SK-N-SH treated with all-trans-retinoic acid at 6 μM for 48 hours (cell line): ENCODE data around the gene TAPT1.

Experiments used
- ATAC-seq: fragments of 200-7000 bp; cut with Tn5 transposase; 3 replicates; pipeline ENCODE4 v1.9.1; 2020; ENCODE audit warnings: mild to moderate bottlenecking, moderate library complexity
- ARNTL ChIP-seq: fragments of 450-650 bp; formaldehyde crosslinking; IDR thresholded peaks from 2 replicates; pipeline ENCODE4 v1.5.0; 2020; ENCODE audit warnings: low read depth, mild to moderate bottlenecking, moderate library complexity, borderline replicate concordance
- BACH2 ChIP-seq: fragments of 250-450 bp; sonication (Bioruptor Pico); IDR thresholded peaks from 2 replicates; pipeline ENCODE4 v1.9.0; 2021; ENCODE audit warnings: mild to moderate bottlenecking, borderline replicate concordance
- CREB5 ChIP-seq: fragments of 250-450 bp; sonication (Bioruptor Pico); IDR thresholded peaks from 2 replicates; pipeline ENCODE4 v1.5.1; 2020; ENCODE audit warnings: low read depth, mild to moderate bottlenecking, moderate library complexity
- CSDC2 ChIP-seq: fragments of 250-450 bp; sonication (Bioruptor Pico); IDR thresholded peaks from 2 replicates; pipeline ENCODE4 v1.5.0; 2020; ENCODE audit warnings: mild to moderate bottlenecking, moderate library complexity
- CSRNP3 ChIP-seq: fragments of 250-450 bp; sonication (Bioruptor Pico); IDR thresholded peaks from 2 replicates; pipeline ENCODE4 v1.5.1; 2021; ENCODE audit warnings: mild to moderate bottlenecking, moderate library complexity
- ESRRG ChIP-seq: fragments of 250-450 bp; sonication (Bioruptor Pico); IDR thresholded peaks from 2 replicates; pipeline ENCODE4 v1.6.1; 2021; ENCODE audit warnings: mild to moderate bottlenecking
- GLIS3 ChIP-seq: fragments of 250-450 bp; sonication (Bioruptor Pico); IDR thresholded peaks from 2 replicates; pipeline ENCODE4 v1.5.0; 2020; ENCODE audit warnings: mild to moderate bottlenecking, moderate library complexity
- ISL1 ChIP-seq: fragments of 250-450 bp; sonication (Bioruptor Pico); IDR thresholded peaks from 2 replicates; pipeline ENCODE4 v2.1.2; 2022; ENCODE audit warnings: mild to moderate bottlenecking, moderate library complexity
- OSR1 ChIP-seq: fragments of 250-450 bp; sonication (Bioruptor Pico); IDR thresholded peaks from 2 replicates; pipeline ENCODE4 v1.8.0; 2022; ENCODE audit warnings: moderate library complexity, mild to moderate bottlenecking, inconsistent platforms
- PATZ1 ChIP-seq: fragments of 250-450 bp; sonication (Bioruptor Pico); IDR thresholded peaks from 2 replicates; pipeline ENCODE4 v1.8.0; 2020; ENCODE audit warnings: mild to moderate bottlenecking, moderate library complexity, borderline replicate concordance
- POU6F1 ChIP-seq: fragments of 250-450 bp; sonication (Bioruptor Pico); IDR thresholded peaks from 2 replicates; pipeline ENCODE4 v1.8.0; 2021; ENCODE audit warnings: low read depth, mild to moderate bottlenecking, moderate library complexity, borderline replicate concordance
- PPARA ChIP-seq: fragments of 250-450 bp; sonication (Bioruptor Pico); IDR thresholded peaks from 2 replicates; pipeline ENCODE4 v1.5.0; 2020; ENCODE audit warnings: mild to moderate bottlenecking, borderline replicate concordance
- RARB ChIP-seq: fragments of 250-450 bp; sonication (Bioruptor Pico); IDR thresholded peaks from 2 replicates; pipeline ENCODE4 v1.8.0; 2021; ENCODE audit warnings: mild to moderate bottlenecking, moderate library complexity
- SNAI2 ChIP-seq: fragments of 250-450 bp; sonication (Bioruptor Pico); IDR thresholded peaks from 2 replicates; pipeline ENCODE4 v1.5.0; 2020; ENCODE audit warnings: mild to moderate bottlenecking, moderate library complexity
- TCF4 ChIP-seq: fragments of 250-450 bp; sonication (Bioruptor Pico); IDR thresholded peaks from 2 replicates; pipeline ENCODE4 v1.8.0; 2021; ENCODE audit warnings: mild to moderate bottlenecking, moderate library complexity, borderline replicate concordance
- TOX ChIP-seq: fragments of 250-450 bp; sonication (Bioruptor Pico); IDR thresholded peaks from 2 replicates; pipeline ENCODE4 v1.8.0; 2021; ENCODE audit warnings: mild to moderate bottlenecking, moderate library complexity, borderline replicate concordance
- TSHZ2 ChIP-seq: fragments of 250-450 bp; sonication (Bioruptor Pico); IDR thresholded peaks from 2 replicates; pipeline ENCODE4 v1.5.0; 2020; ENCODE audit warnings: mild to moderate bottlenecking, moderate library complexity
- ZC3H10 ChIP-seq: fragments of 250-450 bp; sonication (Bioruptor Pico); IDR thresholded peaks from 2 replicates; pipeline ENCODE4 v1.5.1; 2021; ENCODE audit warnings: mild to moderate bottlenecking, moderate library complexity
- ZFP3 ChIP-seq: fragments of 250-450 bp; sonication (Bioruptor Pico); IDR thresholded peaks from 2 replicates; pipeline ENCODE4 v1.5.0; 2020; ENCODE audit warnings: mild to moderate bottlenecking, moderate library complexity
- ZFP30 ChIP-seq: fragments of 450-650 bp; formaldehyde crosslinking; IDR thresholded peaks from 2 replicates; pipeline ENCODE4 v1.5.0; 2022; ENCODE audit warnings: mild to moderate bottlenecking, moderate library complexity
- ZNF565 ChIP-seq: fragments of 450-650 bp; formaldehyde crosslinking; conservative IDR thresholded peaks from 2 replicates; pipeline ENCODE4 v1.5.0; 2020; ENCODE audit warnings: low read depth, mild to moderate bottlenecking, moderate library complexity
- ZNF70 ChIP-seq: fragments of 450-650 bp; formaldehyde crosslinking; IDR thresholded peaks from 2 replicates; pipeline ENCODE4 v1.5.0; 2020; ENCODE audit warnings: mild to moderate bottlenecking, moderate library complexity
- ZNF8 ChIP-seq: fragments of 450-650 bp; formaldehyde crosslinking; IDR thresholded peaks from 2 replicates; pipeline ENCODE4 v1.5.0; 2020; ENCODE audit warnings: mild to moderate bottlenecking, moderate library complexity

Gene TAPT1

GRCh38 chr4:16186986-16187385, 39.3 kb downstream of the TAPT1 start:
- no peak for ATAC-seq
- no peak for TF ChIP-seq CSDC2 (CRISPR knock-in tag)
- no peak for TF ChIP-seq ZFP3 (CRISPR knock-in tag)
- TF ChIP-seq SNAI2 (CRISPR knock-in tag) = no peak
- no peak for TF ChIP-seq GLIS3 (CRISPR knock-in tag)
- no peak for TF ChIP-seq ZC3H10 (CRISPR knock-in tag)
- TF ChIP-seq CSRNP3 (CRISPR knock-in tag) = no peak
- no peak for TF ChIP-seq POU6F1
- TF ChIP-seq ZFP30 = no peak
- TF ChIP-seq OSR1 = no peak
- no peak for TF ChIP-seq ZNF70 (CRISPR knock-in tag)
- TF ChIP-seq TCF4 (CRISPR knock-in tag) = no peak
- TF ChIP-seq BACH2 (CRISPR knock-in tag) = no peak
- TF ChIP-seq RARB (CRISPR knock-in tag) = no peak
- no peak for TF ChIP-seq ZNF8
- no peak for TF ChIP-seq ESRRG (CRISPR knock-in tag)
- TF ChIP-seq PATZ1 (CRISPR knock-in tag) = no peak
- TF ChIP-seq ISL1 (CRISPR knock-in tag) = no peak
- no peak for TF ChIP-seq ARNTL (CRISPR knock-in tag)
- no peak for TF ChIP-seq CREB5 (CRISPR knock-in tag)
- no peak for TF ChIP-seq TOX

- no peak for TF ChIP-seq OSR1
- TF ChIP-seq TCF4 (CRISPR knock-in tag) = no peak
- no peak for TF ChIP-seq ZNF8
- TF ChIP-seq CSRNP3 (CRISPR knock-in tag) = no peak
- no peak for TF ChIP-seq ARNTL (CRISPR knock-in tag)
- TF ChIP-seq CREB5 (CRISPR knock-in tag) = no peak
- TF ChIP-seq ZFP30 = no peak
- no peak for TF ChIP-seq ZC3H10 (CRISPR knock-in tag)
- TF ChIP-seq BACH2 (CRISPR knock-in tag) = no peak
- TF ChIP-seq ESRRG (CRISPR knock-in tag) = no peak
- TF ChIP-seq ZNF70 (CRISPR knock-in tag) = no peak
- no peak for TF ChIP-seq POU6F1
- no peak for TF ChIP-seq TSHZ2 (CRISPR knock-in tag)
- no peak for TF ChIP-seq PPARA (CRISPR knock-in tag)
- TF ChIP-seq PATZ1 (CRISPR knock-in tag) = no peak
- no peak for TF ChIP-seq RARB (CRISPR knock-in tag)
- TF ChIP-seq ISL1 (CRISPR knock-in tag) = no peak
- no peak for TF ChIP-seq ZNF565
- no peak for ATAC-seq
These were observed 42.7 kb downstream of the TAPT1 start for GRCh38 chr4:16183604-16184003.
